GM10266 (cell line): ENCODE results near the gene CDH12.

Experiments used
- DNase-seq: peaks from one replicate; pipeline ENCODE4 v3.0.0; 2012; ENCODE audit errors: extremely low spot score
- TF ChIP-seq, protein P1 (sequence below): IDR thresholded peaks from 2 replicates; pipeline ENCODE4 v1.5.1; 2012; ENCODE audit warnings: mild to moderate bottlenecking, low read depth; ENCODE audit not compliant: control insufficient read depth, insufficient read depth; ENCODE audit errors: missing control alignments

CDH12 gene

DNA sequence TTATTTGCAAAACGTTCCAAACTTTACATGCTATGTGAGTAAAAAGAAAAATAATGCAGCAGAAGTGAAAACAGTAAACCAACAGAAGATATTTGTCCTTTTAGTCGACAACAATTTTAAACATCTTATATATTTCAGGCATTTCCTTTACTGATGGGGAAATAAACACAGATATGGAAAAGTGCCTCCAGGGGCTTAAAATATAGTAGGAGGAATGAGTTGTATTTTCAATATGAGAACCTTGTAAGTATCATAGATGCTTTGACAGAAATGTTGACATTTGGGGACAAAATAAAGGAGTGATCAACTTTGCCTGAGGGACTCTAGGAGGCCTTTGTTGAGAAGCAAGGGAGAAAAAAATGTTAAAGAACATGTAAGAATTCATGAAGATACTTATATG, 1043.5 kb downstream of the CDH12 start:
- no peak for DNase-seq
- TF ChIP-seq, protein P1, sequence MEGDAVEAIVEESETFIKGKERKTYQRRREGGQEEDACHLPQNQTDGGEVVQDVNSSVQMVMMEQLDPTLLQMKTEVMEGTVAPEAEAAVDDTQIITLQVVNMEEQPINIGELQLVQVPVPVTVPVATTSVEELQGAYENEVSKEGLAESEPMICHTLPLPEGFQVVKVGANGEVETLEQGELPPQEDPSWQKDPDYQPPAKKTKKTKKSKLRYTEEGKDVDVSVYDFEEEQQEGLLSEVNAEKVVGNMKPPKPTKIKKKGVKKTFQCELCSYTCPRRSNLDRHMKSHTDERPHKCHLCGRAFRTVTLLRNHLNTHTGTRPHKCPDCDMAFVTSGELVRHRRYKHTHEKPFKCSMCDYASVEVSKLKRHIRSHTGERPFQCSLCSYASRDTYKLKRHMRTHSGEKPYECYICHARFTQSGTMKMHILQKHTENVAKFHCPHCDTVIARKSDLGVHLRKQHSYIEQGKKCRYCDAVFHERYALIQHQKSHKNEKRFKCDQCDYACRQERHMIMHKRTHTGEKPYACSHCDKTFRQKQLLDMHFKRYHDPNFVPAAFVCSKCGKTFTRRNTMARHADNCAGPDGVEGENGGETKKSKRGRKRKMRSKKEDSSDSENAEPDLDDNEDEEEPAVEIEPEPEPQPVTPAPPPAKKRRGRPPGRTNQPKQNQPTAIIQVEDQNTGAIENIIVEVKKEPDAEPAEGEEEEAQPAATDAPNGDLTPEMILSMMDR: no peak

DNA sequence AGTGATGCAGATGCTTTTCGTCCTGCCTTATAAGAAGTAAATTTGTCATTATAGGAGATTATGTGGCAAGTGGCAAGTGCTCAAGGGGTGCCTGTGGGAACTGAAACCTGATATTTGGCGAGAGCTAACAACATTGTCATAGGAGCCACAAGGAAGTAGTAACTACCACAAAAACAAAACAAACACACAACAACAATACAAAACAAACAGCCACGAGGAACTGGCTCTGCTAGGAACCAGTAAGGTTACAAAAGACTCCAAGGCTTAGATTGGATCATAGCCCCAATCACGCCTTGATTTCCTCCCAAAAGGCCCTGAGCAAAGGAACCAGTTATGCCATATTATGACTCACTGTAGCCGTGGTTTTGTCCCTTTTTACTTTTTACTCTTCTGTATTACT, 1045.2 kb downstream of the CDH12 start:
- TF ChIP-seq, protein P1: no peak
- DNase-seq: no peak

DNA sequence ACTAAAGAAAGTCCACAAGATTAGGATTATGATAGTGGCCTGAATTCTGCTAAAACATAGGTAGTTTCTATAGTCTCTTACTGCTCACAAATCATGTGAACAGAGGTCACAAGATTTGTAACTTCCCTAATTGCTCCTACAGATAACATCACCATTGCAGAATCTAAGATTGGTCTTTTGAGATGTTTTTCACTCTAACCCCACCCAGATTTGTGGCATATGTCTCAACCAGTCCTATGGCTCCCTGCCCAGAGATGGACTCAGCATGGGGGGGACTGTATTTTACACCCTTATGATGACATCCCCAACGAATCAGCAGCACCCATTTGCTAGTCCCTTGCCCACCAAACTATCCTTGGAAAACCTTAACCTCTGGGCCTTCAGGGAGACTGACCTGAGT, 1046.2 kb downstream of the CDH12 start:
- TF ChIP-seq, protein P1: no peak

DNA sequence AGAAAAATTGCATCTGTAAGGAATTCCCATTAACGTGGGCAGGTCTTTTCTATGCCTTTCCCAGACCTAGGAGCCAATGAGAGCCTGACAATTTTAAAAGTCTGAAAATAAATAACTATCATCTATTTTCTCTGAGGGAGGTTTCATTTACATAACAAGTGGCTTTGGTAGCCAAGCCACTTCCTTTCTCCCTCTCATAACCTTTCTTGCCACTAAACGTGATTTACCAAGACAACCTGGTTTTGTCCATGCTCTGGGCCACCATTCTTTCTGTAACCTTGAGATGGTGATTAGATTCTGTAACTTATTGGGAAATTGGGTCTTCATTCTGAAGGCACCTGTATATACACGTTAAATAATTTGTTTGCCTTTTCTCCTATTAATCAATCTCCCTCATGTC, 1046.9 kb downstream of the CDH12 start:
- TF ChIP-seq, protein P1: no peak
- DNase-seq: no peak

More for the DNA sequence above, 1046.2 kb downstream of the CDH12 start:
- no peak for DNase-seq

DNA sequence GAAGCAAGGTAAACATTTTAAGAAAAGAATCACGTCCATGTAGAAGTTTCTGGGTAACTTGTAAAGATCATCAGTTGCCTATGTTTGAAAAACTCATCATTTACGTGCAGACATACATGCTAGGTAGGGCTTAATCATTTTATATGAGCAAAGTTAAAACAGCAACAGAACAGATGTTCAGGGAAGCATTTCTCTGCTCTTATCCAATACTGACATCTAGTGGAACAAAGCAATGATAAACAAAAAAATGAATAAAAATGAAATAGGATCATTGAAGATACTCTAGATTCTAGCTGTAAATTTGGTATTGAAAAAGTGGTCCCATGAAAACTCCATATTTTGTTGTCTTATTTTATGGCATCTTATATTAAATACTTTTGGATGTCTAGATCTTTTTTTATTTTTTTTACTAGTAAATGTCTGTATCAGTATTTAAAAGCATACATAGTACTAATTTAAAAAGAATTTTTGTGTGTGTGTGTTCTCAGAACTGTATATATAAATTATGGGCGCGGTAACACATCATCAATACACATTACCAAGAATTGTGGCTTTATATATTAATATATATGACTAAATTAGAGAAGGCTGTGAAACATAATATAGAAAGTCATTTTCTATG, 1050.2 kb downstream of the CDH12 start:
- TF ChIP-seq, protein P1: peak; percentile 41
- DNase-seq: peak; percentile 7

DNA sequence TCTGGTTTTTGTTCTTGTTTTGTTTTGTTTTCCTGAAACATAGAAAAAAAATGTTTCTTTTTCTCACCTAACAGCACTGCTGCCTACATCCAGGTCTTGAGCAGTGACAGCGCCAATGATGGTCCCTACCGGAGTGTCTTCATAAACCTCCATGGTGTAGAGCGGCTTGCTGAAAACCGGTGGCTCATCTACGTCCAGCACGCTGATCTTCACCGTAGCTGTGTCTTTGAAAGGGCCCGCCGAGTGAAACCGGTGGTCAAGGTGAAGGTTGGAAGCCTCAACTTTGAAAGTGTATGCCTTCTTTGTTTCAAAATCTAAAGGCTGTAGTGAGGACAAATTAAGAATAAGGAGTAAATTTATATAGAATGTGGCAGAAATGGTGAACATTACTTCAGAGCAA, 1051.0 kb downstream of the CDH12 start:
- DNase-seq: no peak
- TF ChIP-seq, protein P1: no peak

DNA sequence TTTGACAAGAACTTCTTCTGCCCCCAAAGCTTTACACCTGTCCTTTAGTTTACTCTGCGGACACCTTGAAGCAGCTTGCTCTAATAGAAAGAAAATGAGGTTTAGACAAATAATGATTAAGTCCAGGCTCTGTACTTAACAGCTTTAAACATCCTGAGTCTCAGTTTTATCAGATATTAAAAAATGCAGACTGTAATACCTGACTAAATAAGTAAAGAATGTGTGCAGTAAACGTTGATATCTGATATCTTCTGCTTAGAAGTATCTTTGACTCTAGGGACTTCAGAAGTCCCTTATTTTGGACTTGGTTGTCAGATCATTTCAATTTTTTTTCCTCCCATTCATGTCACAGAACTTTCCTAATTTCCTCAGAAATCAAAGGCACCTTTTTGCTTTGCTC, 1060.4 kb downstream of the CDH12 start:
- TF ChIP-seq, protein P1: no peak
- no peak for DNase-seq
